Measurements from ENCODE around the gene MRNIP.

GRCh38 chr5:179832039-179832745 lies 26.4 kb downstream of the MRNIP start:
- no peak for TF ChIP-seq POLR2A (IDR thresholded peaks at IDR 0.05)
- no peak for TF ChIP-seq CTCF (IDR thresholded peaks at IDR 0.05)

All from breast epithelium (tissue), 3 donors.